Progenitor cell of endocrine pancreas (in vitro differentiated cells): Measurements from ENCODE around the gene APCDD1. TPM values are rescaled to one million over a fixed set of nuclear protein-coding genes. Genes with fewer than 3 reads are reported as not detected.

Source experiments
- DNase-seq: peaks from one replicate; pipeline ENCODE4 v3.0.0; 2021; ENCODE audit warnings: low spot score; ENCODE audit not compliant: unreplicated experiment
- H3K27ac Mint-ChIP-seq: 2 replicates; pipeline ENCODE4 v1.8.0; 2021; ENCODE audit warnings: mild to moderate bottlenecking, moderate library complexity, mixed read lengths
- H3K27me3 Mint-ChIP-seq: 2 replicates; pipeline ENCODE4 v1.8.0; 2021; ENCODE audit warnings: mixed read lengths
- H3K36me3 Mint-ChIP-seq: 2 replicates; pipeline ENCODE4 v1.8.0; 2022; ENCODE audit warnings: mixed read lengths; ENCODE audit not compliant: insufficient read depth
- H3K4me1 Mint-ChIP-seq: 2 replicates; pipeline ENCODE4 v1.8.0; 2021; ENCODE audit warnings: low read depth, mixed read lengths
- H3K4me3 Mint-ChIP-seq: 2 replicates; pipeline ENCODE4 v1.8.0; 2021; ENCODE audit warnings: low read depth, mild to moderate bottlenecking, moderate library complexity, mixed read lengths
- H3K9me3 Mint-ChIP-seq: 2 replicates; pipeline ENCODE4 v1.8.0; 2021; ENCODE audit warnings: low read depth, mixed read lengths
- CTCF ChIP-seq: fragments of 200-600 bp; sonication (generic); IDR thresholded peaks from one replicate; pipeline ENCODE4 v1.5.0; 2021; ENCODE audit warnings: antibody characterized with exemption, mild to moderate bottlenecking; ENCODE audit not compliant: unreplicated experiment
- long read RNA-seq: library from polyadenylated mRNA; unstranded; transcript quantifications from one replicate; pipeline ENCODE4 v2.0.0, GENCODE V29; 2020
- total RNA-seq: library from RNA; stranded (reverse); gene quantifications from 2 replicates; pipeline ENCODE4 v1.2.1, GENCODE V29; 2021

Gene APCDD1
- 9.7 and 10.9 TPM in 2 replicates for total RNA-seq
- long read RNA-seq, partial matches to known transcripts = 4 of 4 reads
- long read RNA-seq, other reads (novel, unspliced or antisense) = 0 of 4 reads

GRCh38 chr18:10453806-10454680 lies at the start of gene APCDD1:
Gene APCDD1 (plus strand): TSS chr18:10454635. CDS start chr18:10454982, 347 bp downstream.
- H3K27ac Mint-ChIP-seq = peak within 1 kb of the TSS; percentile 84
- H3K36me3 Mint-ChIP-seq = no peaks in the 10 kb centered on the region
- peaks cover 18% of the 10 kb centered on the region for H3K4me1 Mint-ChIP-seq
- H3K27me3 Mint-ChIP-seq = peaks cover 44% of the 10 kb centered on the region
- peak within 1 kb of the TSS; percentile 77 for H3K4me3 Mint-ChIP-seq
- H3K9me3 Mint-ChIP-seq = no peaks in the 10 kb centered on the region
- TF ChIP-seq CTCF = peak; percentile 7
- peak; percentile 53 for DNase-seq

- no peak overlapping the region for H3K27ac Mint-ChIP-seq
- no peaks in the 10 kb centered on the region for H3K36me3 Mint-ChIP-seq
- peaks cover 8% of the 10 kb centered on the region for H3K4me1 Mint-ChIP-seq
- H3K9me3 Mint-ChIP-seq = no peaks in the 10 kb centered on the region
- no peak for DNase-seq
- no peak overlapping the region for H3K4me3 Mint-ChIP-seq
- peaks cover 40% of the 10 kb centered on the region for H3K27me3 Mint-ChIP-seq
- no peak for TF ChIP-seq CTCF
Measured at GRCh38 chr18:10405014-10405493, 49.4 kb upstream of the APCDD1 start.

GRCh38 chr18:10405816-10406663 lies 48.4 kb upstream of the APCDD1 start:
- Mint-ChIP-seq H3K36me3 (no peaks in the 10 kb centered on the region), H3K9me3 (no peaks in the 10 kb centered on the region), H3K4me3 (no peak overlapping the region), H3K27me3 (peaks cover 36% of the 10 kb centered on the region), H3K4me1 (peaks cover 12% of the 10 kb centered on the region), H3K27ac (no peak overlapping the region)
- no peak for TF ChIP-seq CTCF
- no peak for DNase-seq

GRCh38 chr18:10408131-10408530 lies 46.3 kb upstream of the APCDD1 start:
- Mint-ChIP-seq H3K27ac (no peak overlapping the region), H3K27me3 (peaks cover 41% of the 10 kb centered on the region), H3K9me3 (no peaks in the 10 kb centered on the region), H3K4me3 (no peak overlapping the region), H3K4me1 (peaks cover 13% of the 10 kb centered on the region), H3K36me3 (no peaks in the 10 kb centered on the region)
- DNase-seq = no peak
- TF ChIP-seq CTCF = no peak

- Mint-ChIP-seq H3K4me1 (peaks cover 11% of the 10 kb centered on the region), H3K36me3 (no peaks in the 10 kb centered on the region), H3K27me3 (peaks cover 48% of the 10 kb centered on the region), H3K9me3 (no peaks in the 10 kb centered on the region), H3K4me3 (no peak overlapping the region), H3K27ac (no peak overlapping the region)
- no peak for DNase-seq
- no peak for TF ChIP-seq CTCF
Measured at GRCh38 chr18:10409041-10409440, 45.4 kb upstream of the APCDD1 start.
